PC-9 (cell line): ENCODE results near the gene UHRF1. TPM values are rescaled to one million over a fixed set of nuclear protein-coding genes. Genes with fewer than 3 reads are reported as not detected.
A peak's percentile ranks its signal among the peaks of the same experiment; 100 is the strongest.

Experiments
- BruUV-seq: library from RNA; stranded (reverse); fragments of 400-500 nt; replicated peaks from 2 replicates; lab custom pipeline; 2021; lab: Mats Ljungman, UMichigan
- CTCF ChIA-PET: fragments of 300-600 bp; sonication (Branson Sonifier 250); formaldehyde crosslinking; loops from one replicate; lab custom pipeline; 2022; ENCODE audit warnings: antibody characterized with exemption; lab: Charles Lee
- POLR2A ChIA-PET: fragments of 300-600 bp; sonication (Branson Sonifier 250); formaldehyde crosslinking; loops from one replicate; lab custom pipeline; 2022; ENCODE audit warnings: antibody characterized with exemption; ENCODE audit not compliant: unreplicated experiment; lab: Charles Lee
- DNase-seq, 2 experiments: peaks; one replicate each; pipeline versions ENCODE4 v3.0.0 to v3.0.0-alpha.2; 2015 to 2022; ENCODE audit warnings: mixed read lengths in 1 of 2
- H2AFZ ChIP-seq: fragments of 200-600 bp; sonication (generic); 2 replicates; pipeline ENCODE4 v1.8.1; 2017; ENCODE audit warnings: antibody characterized with exemption
- H3F3A ChIP-seq: fragments of 200-600 bp; sonication (generic); 2 replicates; pipeline ENCODE4 v1.8.1; 2017; ENCODE audit warnings: antibody characterized with exemption, mild to moderate bottlenecking, low read depth; ENCODE audit not compliant: insufficient read depth
- H3K27ac ChIP-seq: fragments of 200-600 bp; sonication (generic); 2 replicates; pipeline ENCODE4 v1.6.1; 2016; ENCODE audit warnings: mixed run types
- H3K27me3 ChIP-seq: fragments of 200-600 bp; sonication (generic); 2 replicates; pipeline ENCODE4 v1.6.1; 2016; ENCODE audit warnings: low read depth, mixed run types; ENCODE audit not compliant: insufficient read depth
- H3K36me3 ChIP-seq: fragments of 200-600 bp; sonication (generic); 2 replicates; pipeline ENCODE4 v1.6.1; 2016; ENCODE audit warnings: low read depth, mixed run types
- H3K4me1 ChIP-seq: fragments of 200-600 bp; sonication (generic); replicated peaks from 2 replicates; pipeline ENCODE4 v1.6.1; 2016; ENCODE audit warnings: mixed run types; ENCODE audit not compliant: insufficient read depth
- H3K4me2 ChIP-seq: fragments of 200-600 bp; sonication (generic); 2 replicates; pipeline ENCODE4 v1.6.1; 2017; ENCODE audit warnings: mixed run types
- H3K4me3 ChIP-seq: fragments of 200-600 bp; sonication (generic); 2 replicates; pipeline ENCODE4 v1.6.1; 2016; ENCODE audit warnings: mixed run types
- H3K79me2 ChIP-seq: fragments of 200-600 bp; sonication (generic); 2 replicates; pipeline ENCODE4 v1.6.1; 2017; ENCODE audit warnings: low read depth, mixed run types
- H3K9me2 ChIP-seq: fragments of 200-600 bp; sonication (generic); 2 replicates; pipeline ENCODE4 v1.8.1; 2017; ENCODE audit warnings: mild to moderate bottlenecking; ENCODE audit not compliant: insufficient read depth
- H3K9me3 ChIP-seq: fragments of 200-600 bp; sonication (generic); 2 replicates; pipeline ENCODE4 v1.8.1; 2016; ENCODE audit warnings: low read depth; ENCODE audit not compliant: insufficient read depth
- H4K20me1 ChIP-seq: fragments of 200-600 bp; sonication (generic); 2 replicates; pipeline ENCODE4 v1.8.1; 2017; ENCODE audit not compliant: insufficient read depth
- EZH2 ChIP-seq: fragments of 200-600 bp; sonication (generic); IDR thresholded peaks from 2 replicates; pipeline ENCODE4 v1.8.0; 2017; ENCODE audit warnings: antibody characterized with exemption, low read depth
- intact Hi-C: fragments of 100-400 bp; cut with micrococcal nuclease; formaldehyde crosslinking; loops from one replicate; pipeline ENCODE4 v1.10.0; 2022; ENCODE audit not compliant: unreplicated experiment
- total RNA-seq: library from RNA; stranded (reverse); gene quantifications from 2 replicates; pipeline ENCODE4 v1.2.3, GENCODE V29; 2021
- TF ChIP-seq, protein P1 (sequence below): fragments of 200-600 bp; sonication (generic); conservative IDR thresholded peaks from 2 replicates; pipeline ENCODE4 v1.6.1; 2017; ENCODE audit warnings: mixed run types, antibody characterized with exemption, mild to moderate bottlenecking, moderate library complexity

Gene UHRF1
- total RNA-seq, 1 experiment from 2014 or later, result 61.4 TPM

DNA sequence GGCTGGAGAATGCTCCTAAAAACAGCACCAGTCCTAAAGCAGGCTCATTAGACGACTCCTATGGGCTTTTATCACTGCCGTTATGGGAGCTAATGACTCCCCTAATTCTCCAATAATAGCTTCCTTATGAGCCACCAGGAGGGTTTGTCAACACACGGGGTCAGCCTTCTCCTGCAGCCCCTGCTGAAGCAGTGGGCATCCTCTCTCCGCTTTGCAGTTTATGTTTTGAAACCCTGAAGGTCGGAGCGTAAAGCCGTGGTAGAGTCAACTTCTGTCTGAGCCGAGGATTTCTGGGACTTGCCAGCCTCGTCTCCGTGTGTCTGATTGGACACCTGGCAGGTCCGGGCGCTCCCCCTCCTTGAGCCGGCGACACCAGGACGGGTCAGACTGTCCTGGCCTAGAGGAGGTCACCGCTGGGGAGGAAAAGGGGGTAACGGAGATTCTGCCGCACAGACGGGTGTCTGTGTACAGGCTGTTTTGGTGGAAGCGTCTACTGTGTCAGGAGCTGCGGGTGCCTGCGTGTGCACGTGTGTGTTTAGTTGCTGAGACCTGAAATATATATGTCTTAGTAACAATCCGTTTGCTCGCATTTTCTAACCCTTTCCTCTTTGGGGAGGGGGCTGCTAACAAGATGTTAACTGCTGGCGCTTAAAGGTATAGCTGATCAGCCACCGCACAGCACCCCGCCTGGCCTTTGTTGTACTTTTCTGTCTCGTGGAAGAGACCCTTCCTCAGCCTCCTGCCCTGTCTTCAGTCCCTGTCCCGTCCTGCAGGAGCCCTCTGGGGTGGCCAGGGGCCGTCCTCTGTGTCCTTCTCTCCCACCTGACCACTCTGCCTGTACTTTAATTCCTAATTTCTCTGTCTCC is 61.5 kb downstream of the UHRF1 start:
- H3K27me3 ChIP-seq, result no peaks in the 10 kb centered on the region
- BruUV-seq, result no TSS peak
- no peaks in the 10 kb centered on the region for H3K9me2 ChIP-seq
- H3K36me3 ChIP-seq, result no peaks in the 10 kb centered on the region
- H3K27ac ChIP-seq, result no peak overlapping the region
- H3K79me2 ChIP-seq, result peaks cover 45% of the 10 kb centered on the region
- H3K4me1 ChIP-seq, result peaks cover 31% of the 10 kb centered on the region
- intact Hi-C loops, result loop anchor here (5.0 kb wide), 1 partner anchor 58 kb away; no protein-coding TSS in a partner anchor
- no peak overlapping the region for H2AFZ ChIP-seq
- ChIA-PET CTCF (interaction anchor here (0.7 kb wide), 1 partner anchor 56 kb away, joined by 8 read pairs; no protein-coding TSS in a partner anchor), POLR2A (interaction anchor here (0.5 kb wide), 1 partner anchor 222 kb away, joined by 3 read pairs; no protein-coding TSS in a partner anchor)
- TF ChIP-seq EZH2, result no peak
- TF ChIP-seq, protein P1, sequence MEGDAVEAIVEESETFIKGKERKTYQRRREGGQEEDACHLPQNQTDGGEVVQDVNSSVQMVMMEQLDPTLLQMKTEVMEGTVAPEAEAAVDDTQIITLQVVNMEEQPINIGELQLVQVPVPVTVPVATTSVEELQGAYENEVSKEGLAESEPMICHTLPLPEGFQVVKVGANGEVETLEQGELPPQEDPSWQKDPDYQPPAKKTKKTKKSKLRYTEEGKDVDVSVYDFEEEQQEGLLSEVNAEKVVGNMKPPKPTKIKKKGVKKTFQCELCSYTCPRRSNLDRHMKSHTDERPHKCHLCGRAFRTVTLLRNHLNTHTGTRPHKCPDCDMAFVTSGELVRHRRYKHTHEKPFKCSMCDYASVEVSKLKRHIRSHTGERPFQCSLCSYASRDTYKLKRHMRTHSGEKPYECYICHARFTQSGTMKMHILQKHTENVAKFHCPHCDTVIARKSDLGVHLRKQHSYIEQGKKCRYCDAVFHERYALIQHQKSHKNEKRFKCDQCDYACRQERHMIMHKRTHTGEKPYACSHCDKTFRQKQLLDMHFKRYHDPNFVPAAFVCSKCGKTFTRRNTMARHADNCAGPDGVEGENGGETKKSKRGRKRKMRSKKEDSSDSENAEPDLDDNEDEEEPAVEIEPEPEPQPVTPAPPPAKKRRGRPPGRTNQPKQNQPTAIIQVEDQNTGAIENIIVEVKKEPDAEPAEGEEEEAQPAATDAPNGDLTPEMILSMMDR, result no peak
- DNase-seq, result no peak
- no peaks in the 10 kb centered on the region for H3K9me3 ChIP-seq
- peaks cover 11% of the 10 kb centered on the region for H3F3A ChIP-seq
- H3K4me3 ChIP-seq, result peak overlapping the region; percentile 62; the same call in 1 of the 2 replicates
- H3K4me2 ChIP-seq, result peak overlapping the region; percentile 82
- H4K20me1 ChIP-seq, result peaks cover 4% of the 10 kb centered on the region; the same call in 1 of the 2 replicates

DNA sequence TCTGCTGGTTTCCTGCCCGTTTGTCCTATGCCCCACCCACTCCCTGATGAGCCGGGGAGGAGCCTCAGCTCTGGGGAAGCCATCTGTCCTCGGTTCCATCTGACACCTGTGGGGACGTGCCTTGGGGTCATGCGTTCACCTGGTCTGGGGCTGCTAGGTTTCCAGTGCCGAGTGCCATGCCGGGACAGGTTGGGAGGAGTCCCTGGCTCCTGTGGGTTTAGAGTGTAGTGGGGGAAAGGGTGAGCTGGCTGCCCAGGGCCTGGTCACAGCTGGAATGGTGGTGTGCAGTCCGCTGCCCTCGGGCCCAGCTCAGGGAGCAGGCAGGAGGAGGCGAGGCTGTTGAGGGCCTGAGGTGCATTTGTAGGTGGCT is 62.1 kb downstream of the UHRF1 start:
- peak overlapping the region; percentile 82 for H3K4me2 ChIP-seq
- H3K27ac ChIP-seq, result no peak overlapping the region
- H3K9me3 ChIP-seq, result no peaks in the 10 kb centered on the region
- peaks cover 11% of the 10 kb centered on the region for H3F3A ChIP-seq
- no peak overlapping the region for H2AFZ ChIP-seq
- no TSS peak for BruUV-seq
- TF ChIP-seq, protein P1, result no peak
- TF ChIP-seq EZH2, result no peak
- intact Hi-C loops, result loop anchor here (5.0 kb wide), 1 partner anchor 59 kb away; no protein-coding TSS in a partner anchor
- H3K79me2 ChIP-seq, result peaks cover 45% of the 10 kb centered on the region
- ChIA-PET POLR2A (interaction anchor here (0.5 kb wide), 1 partner anchor 222 kb away, joined by 3 read pairs; no protein-coding TSS in a partner anchor), CTCF (no interaction called here)
- H4K20me1 ChIP-seq, result peaks cover 4% of the 10 kb centered on the region; the same call in 1 of the 2 replicates
- DNase-seq, result peak in 1 of 2 experiments; percentile 46
- no peak overlapping the region for H3K4me3 ChIP-seq
- peaks cover 31% of the 10 kb centered on the region for H3K4me1 ChIP-seq
- H3K27me3 ChIP-seq, result no peaks in the 10 kb centered on the region
- no peaks in the 10 kb centered on the region for H3K36me3 ChIP-seq
- H3K9me2 ChIP-seq, result no peaks in the 10 kb centered on the region

DNA sequence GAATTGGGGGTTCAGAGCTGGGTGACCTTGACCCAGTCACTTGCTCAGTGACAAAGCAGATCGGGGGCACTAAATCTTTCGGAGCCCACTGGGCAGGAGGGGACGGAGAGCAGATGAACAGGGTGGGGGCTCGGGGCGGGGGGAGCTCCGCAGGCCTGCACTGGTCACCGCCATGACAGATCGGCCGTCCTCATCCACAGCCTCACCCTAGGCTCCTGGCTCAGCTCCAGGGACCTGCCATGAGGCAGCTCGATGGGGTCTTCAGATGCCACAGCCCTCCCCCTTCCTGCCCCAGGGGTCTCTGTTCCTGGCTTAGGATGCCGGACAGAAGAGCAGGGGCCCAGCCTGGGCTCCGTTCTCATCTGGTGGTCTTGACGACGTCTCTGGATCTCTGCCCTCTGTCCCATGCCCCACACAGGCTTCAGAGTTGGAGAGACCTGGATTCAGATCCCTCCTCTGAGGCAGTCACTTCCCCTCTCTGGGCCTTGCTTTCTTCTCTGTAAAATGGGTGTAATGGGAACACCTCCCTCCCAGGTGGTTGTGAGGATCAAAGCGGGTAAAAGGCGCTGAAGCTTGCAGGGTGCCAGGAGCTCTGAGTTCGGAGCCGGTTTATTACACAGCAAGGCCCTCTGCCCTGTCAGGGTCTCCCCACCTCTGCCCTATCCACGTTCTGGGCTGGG is 62.7 kb downstream of the UHRF1 start:
- no peaks in the 10 kb centered on the region for H3K27me3 ChIP-seq
- H3K36me3 ChIP-seq, result no peaks in the 10 kb centered on the region
- no TSS peak for BruUV-seq
- TF ChIP-seq, protein P1, result no peak
- no peak for TF ChIP-seq EZH2
- intact Hi-C loops, result loop anchor here (5.0 kb wide), 1 partner anchor 60 kb away; no protein-coding TSS in a partner anchor
- no peak for DNase-seq
- no peak overlapping the region for H3K27ac ChIP-seq
- H4K20me1 ChIP-seq, result peaks cover 4% of the 10 kb centered on the region; the same call in 1 of the 2 replicates
- H2AFZ ChIP-seq, result no peak overlapping the region
- peaks cover 45% of the 10 kb centered on the region for H3K79me2 ChIP-seq
- peaks cover 31% of the 10 kb centered on the region for H3K4me1 ChIP-seq
- H3F3A ChIP-seq, result peaks cover 11% of the 10 kb centered on the region
- H3K9me3 ChIP-seq, result no peaks in the 10 kb centered on the region
- H3K4me2 ChIP-seq, result peak overlapping the region; percentile 82; the same call in 1 of the 2 replicates
- ChIA-PET CTCF (interaction anchor here (0.6 kb wide), 1 partner anchor 61 kb away, joined by 3 read pairs; no protein-coding TSS in a partner anchor), POLR2A (no interaction called here)
- H3K9me2 ChIP-seq, result no peaks in the 10 kb centered on the region
- no peak overlapping the region for H3K4me3 ChIP-seq
